H9 (cell line): ENCODE results near the gene TMCO2. TPM values are rescaled to one million over a fixed set of nuclear protein-coding genes. Genes with fewer than 3 reads are reported as not detected.

Source experiments
- DNase-seq: peaks from one replicate; pipeline ENCODE4 v3.0.0-alpha.2; 2017
- H2AFZ ChIP-seq: one replicate; pipeline ENCODE4 v1.6.1; 2013; ENCODE audit warnings: mild to moderate bottlenecking, low read length, control low read depth, moderate library complexity
- H2AK5ac ChIP-seq: 2 replicates; pipeline ENCODE4 v1.6.1; 2013; ENCODE audit warnings: low read length, control low read depth, mixed read lengths; ENCODE audit not compliant: insufficient read length
- H2BK120ac ChIP-seq: one replicate; pipeline ENCODE4 v1.6.1; 2013; ENCODE audit warnings: low read depth, mild to moderate bottlenecking, low read length, control low read depth, inconsistent platforms; ENCODE audit not compliant: poor library complexity, severe bottlenecking
- H2BK12ac ChIP-seq: 2 replicates; pipeline ENCODE4 v1.6.1; 2013; ENCODE audit warnings: low read length, control low read depth, mixed read lengths, low read depth; ENCODE audit not compliant: insufficient read length
- H2BK15ac ChIP-seq: 2 replicates; pipeline ENCODE4 v1.6.1; 2013; ENCODE audit warnings: low read depth, low read length, control low read depth
- H2BK20ac ChIP-seq: one replicate; pipeline ENCODE4 v1.6.1; 2013; ENCODE audit warnings: low read depth, mild to moderate bottlenecking, low read length, control low read depth, inconsistent platforms; ENCODE audit not compliant: poor library complexity, severe bottlenecking
- H2BK5ac ChIP-seq: 2 replicates; pipeline ENCODE4 v1.6.1; 2013; ENCODE audit warnings: low read length, control low read depth, mixed read lengths; ENCODE audit not compliant: insufficient read length
- H3K14ac ChIP-seq: 2 replicates; pipeline ENCODE4 v1.6.1; 2013; ENCODE audit warnings: low read length, control low read depth; ENCODE audit not compliant: insufficient read depth
- H3K18ac ChIP-seq: 2 replicates; pipeline ENCODE4 v1.6.1; 2013; ENCODE audit warnings: low read depth, mild to moderate bottlenecking, mixed read lengths, low read length, control low read depth; ENCODE audit not compliant: insufficient read length
- H3K23ac ChIP-seq: 2 replicates; pipeline ENCODE4 v1.6.1; 2013; ENCODE audit warnings: low read length, control low read depth, mixed read lengths, low read depth; ENCODE audit not compliant: insufficient read length
- H3K23me2 ChIP-seq: 2 replicates; pipeline ENCODE4 v1.6.1; 2013; ENCODE audit warnings: low read depth, mild to moderate bottlenecking, mixed read lengths, low read length, control low read depth; ENCODE audit not compliant: insufficient read length, poor library complexity, severe bottlenecking
- H3K27ac ChIP-seq: 2 replicates; pipeline ENCODE4 v1.5.1; 2013; ENCODE audit warnings: low read length, control low read depth, mixed read lengths, low read depth; ENCODE audit not compliant: insufficient read length
- H3K27me3 ChIP-seq: 2 replicates; pipeline ENCODE4 v1.6.1; 2013; ENCODE audit warnings: low read length, control low read depth, inconsistent platforms; ENCODE audit not compliant: insufficient read depth
- H3K4ac ChIP-seq: 2 replicates; pipeline ENCODE4 v1.6.1; 2013; ENCODE audit warnings: low read depth, mild to moderate bottlenecking, control low read depth, inconsistent platforms, low read length, moderate library complexity
- H3K4me1 ChIP-seq: 2 replicates; pipeline ENCODE4 v1.6.1; 2013; ENCODE audit warnings: low read length, control low read depth, inconsistent platforms; ENCODE audit not compliant: insufficient read depth
- H3K4me2 ChIP-seq: 2 replicates; pipeline ENCODE4 v1.6.1; 2013; ENCODE audit warnings: low read length, control low read depth, mixed read lengths; ENCODE audit not compliant: insufficient read length, insufficient read depth
- H3K56ac ChIP-seq: 2 replicates; pipeline ENCODE4 v1.6.1; 2013; ENCODE audit warnings: low read depth, mild to moderate bottlenecking, mixed read lengths, low read length, control low read depth; ENCODE audit not compliant: insufficient read length
- H3K79me1 ChIP-seq: 2 replicates; pipeline ENCODE4 v1.6.1; 2013; ENCODE audit warnings: low read depth, mild to moderate bottlenecking, moderate library complexity, low read length, control low read depth, inconsistent platforms; ENCODE audit not compliant: insufficient read depth, poor library complexity, severe bottlenecking
- H3K79me2 ChIP-seq: 2 replicates; pipeline ENCODE4 v1.6.1; 2013; ENCODE audit warnings: low read length, control low read depth, inconsistent platforms; ENCODE audit not compliant: insufficient read depth
- H3K9ac ChIP-seq: 2 replicates; pipeline ENCODE4 v1.6.1; 2013; ENCODE audit warnings: low read length, control low read depth, mixed read lengths; ENCODE audit not compliant: insufficient read length; ENCODE audit errors: extremely low read depth
- H3K9me3 ChIP-seq: one replicate; pipeline ENCODE4 v1.6.1; 2013; ENCODE audit warnings: low read depth, low read length, inconsistent platforms; ENCODE audit not compliant: control insufficient read depth
- H3T11ph ChIP-seq: one replicate; pipeline ENCODE4 v1.6.1; 2013; ENCODE audit warnings: mild to moderate bottlenecking, low read length, control low read depth, inconsistent platforms
- H4K20me1 ChIP-seq: one replicate; pipeline ENCODE4 v1.6.1; 2013; ENCODE audit not compliant: control insufficient read depth, insufficient read length, insufficient read depth
- H4K5ac ChIP-seq: 2 replicates; pipeline ENCODE4 v1.6.1; 2013; ENCODE audit warnings: low read depth, mild to moderate bottlenecking, mixed read lengths, low read length, control low read depth; ENCODE audit not compliant: insufficient read length
- H4K8ac ChIP-seq: replicated peaks from 2 replicates; pipeline ENCODE4 v1.6.1; 2013; ENCODE audit warnings: low read length, control low read depth, mixed read lengths, low read depth; ENCODE audit not compliant: insufficient read length
- H4K91ac ChIP-seq: 2 replicates; pipeline ENCODE4 v1.6.1; 2013; ENCODE audit warnings: low read depth, mild to moderate bottlenecking, moderate library complexity, mixed read lengths, low read length, control low read depth; ENCODE audit not compliant: insufficient read length
- H3K27ac Mint-ChIP-seq, 3 experiments: 2 replicates in 2 of 3; 3 replicates in 1 of 3; pipeline ENCODE4 v1.8.0; 2020 to 2021; ENCODE audit warnings: mixed read lengths in 3 of 3, mild to moderate bottlenecking in 1 of 3, moderate library complexity in 1 of 3
- H3K27me3 Mint-ChIP-seq: 2 replicates; pipeline ENCODE4 v1.8.0; 2021; ENCODE audit warnings: low read depth, mild to moderate bottlenecking, moderate library complexity, mixed read lengths
- H3K36me3 Mint-ChIP-seq, 3 experiments: 2 replicates in 2 of 3; 3 replicates in 1 of 3; pipeline ENCODE4 v1.8.0; 2020 to 2021; ENCODE audit warnings: low read depth in 3 of 3, mixed read lengths in 3 of 3; ENCODE audit not compliant: insufficient read depth in 1 of 3
- H3K4me1 Mint-ChIP-seq, 2 experiments: 2 replicates each; pipeline ENCODE4 v1.8.0; 2020; ENCODE audit warnings: mixed read lengths in 2 of 2
- H3K4me3 Mint-ChIP-seq, 2 experiments: 2 replicates in 1 of 2; 3 replicates in 1 of 2; pipeline ENCODE4 v1.8.0; 2020 to 2021; ENCODE audit warnings: mild to moderate bottlenecking in 2 of 2, mixed read lengths in 2 of 2, moderate library complexity in 1 of 2
- H3K9me3 Mint-ChIP-seq, 2 experiments: 2 replicates in 1 of 2; 3 replicates in 1 of 2; pipeline ENCODE4 v1.8.0; 2020; ENCODE audit warnings: mild to moderate bottlenecking in 2 of 2, mixed read lengths in 2 of 2, moderate library complexity in 1 of 2
- WGBS: extraction: QIAGEN DNeasy Blood & Tissue Kit; methylation state at CpG from one replicate; pipeline ENCODE4 v1.1.7; 2013; ENCODE audit warnings: missing lambda C conversion rate, low lambda C conversion rate, mixed read lengths; ENCODE audit not compliant: insufficient read length; ENCODE audit errors: extremely low coverage; 5-methylcytosine and 5-hydroxymethylcytosine counted together
- total RNA-seq: library from RNA; stranded (reverse); gene quantifications from 2 replicates; pipeline ENCODE4 v1.2.1, GENCODE V29; 2021
- TF ChIP-seq, protein P1 (sequence below): fragments of 200-600 bp; sonication (generic); conservative IDR thresholded peaks from 3 replicates; pipeline ENCODE4 v1.8.0; 2021; ENCODE audit warnings: antibody characterized with exemption, mild to moderate bottlenecking

TMCO2 gene
- total RNA-seq, 1 experiment from 2014 or later = not detected

GRCh38 chr1:40273547-40274166 is 25.9 kb downstream of the TMCO2 start:
- H3K23ac ChIP-seq = no peak overlapping the region
- H3T11ph ChIP-seq = no peak overlapping the region
- H3K27me3 ChIP-seq = no peaks in the 10 kb centered on the region
- no peak overlapping the region for H2BK15ac ChIP-seq
- no peaks in the 10 kb centered on the region for H4K20me1 ChIP-seq
- H3K23me2 ChIP-seq = no peaks in the 10 kb centered on the region
- no peak overlapping the region for H3K18ac ChIP-seq
- H4K91ac ChIP-seq = no peak overlapping the region
- H3K27ac ChIP-seq = no peak overlapping the region
- H2BK120ac ChIP-seq = no peak overlapping the region
- H2BK12ac ChIP-seq = no peak overlapping the region
- H3K9me3 Mint-ChIP-seq = no peaks in the 10 kb centered on the region
- no peak overlapping the region for H2AFZ ChIP-seq
- H3K36me3 Mint-ChIP-seq = peaks cover 9 to 56% (median 50%) of the 10 kb centered on the region in 3 experiments; a peak in 6 of 7 replicates
- H3K14ac ChIP-seq = no peak overlapping the region
- WGBS = no CpG with 5 or more reads among the region's 4 CpGs
- no peak overlapping the region for H3K4me3 Mint-ChIP-seq
- TF ChIP-seq, protein P1, sequence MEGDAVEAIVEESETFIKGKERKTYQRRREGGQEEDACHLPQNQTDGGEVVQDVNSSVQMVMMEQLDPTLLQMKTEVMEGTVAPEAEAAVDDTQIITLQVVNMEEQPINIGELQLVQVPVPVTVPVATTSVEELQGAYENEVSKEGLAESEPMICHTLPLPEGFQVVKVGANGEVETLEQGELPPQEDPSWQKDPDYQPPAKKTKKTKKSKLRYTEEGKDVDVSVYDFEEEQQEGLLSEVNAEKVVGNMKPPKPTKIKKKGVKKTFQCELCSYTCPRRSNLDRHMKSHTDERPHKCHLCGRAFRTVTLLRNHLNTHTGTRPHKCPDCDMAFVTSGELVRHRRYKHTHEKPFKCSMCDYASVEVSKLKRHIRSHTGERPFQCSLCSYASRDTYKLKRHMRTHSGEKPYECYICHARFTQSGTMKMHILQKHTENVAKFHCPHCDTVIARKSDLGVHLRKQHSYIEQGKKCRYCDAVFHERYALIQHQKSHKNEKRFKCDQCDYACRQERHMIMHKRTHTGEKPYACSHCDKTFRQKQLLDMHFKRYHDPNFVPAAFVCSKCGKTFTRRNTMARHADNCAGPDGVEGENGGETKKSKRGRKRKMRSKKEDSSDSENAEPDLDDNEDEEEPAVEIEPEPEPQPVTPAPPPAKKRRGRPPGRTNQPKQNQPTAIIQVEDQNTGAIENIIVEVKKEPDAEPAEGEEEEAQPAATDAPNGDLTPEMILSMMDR = no peak
- no peak overlapping the region for H2BK5ac ChIP-seq
- no peak overlapping the region for H3K4ac ChIP-seq
- no peak overlapping the region for H2AK5ac ChIP-seq
- no peak overlapping the region for H3K9ac ChIP-seq
- peaks cover 4 to 8% of the 10 kb centered on the region in 2 experiments; a peak in 2 of 4 replicates for H3K4me1 Mint-ChIP-seq
- H4K8ac ChIP-seq = no peak overlapping the region
- no peak for DNase-seq
- H3K4me2 ChIP-seq = no peak overlapping the region
- H3K79me2 ChIP-seq = no peaks in the 10 kb centered on the region
- no peak overlapping the region for H3K27ac Mint-ChIP-seq
- H3K4me1 ChIP-seq = no peaks in the 10 kb centered on the region
- H3K56ac ChIP-seq = no peak overlapping the region
- H2BK20ac ChIP-seq = no peak overlapping the region
- H4K5ac ChIP-seq = no peak overlapping the region
- no peaks in the 10 kb centered on the region for H3K9me3 ChIP-seq
- H3K27me3 Mint-ChIP-seq = no peaks in the 10 kb centered on the region
- H3K79me1 ChIP-seq = no peaks in the 10 kb centered on the region
